Sigmoid colon (tissue), 7 donors: ENCODE measurements around the gene TLR9. TPM values are rescaled to one million over a fixed set of nuclear protein-coding genes. Genes with fewer than 3 reads are reported as not detected.

Experiments used
- DNase-seq: peaks from one replicate; pipeline ENCODE4 v3.0.0-alpha.2; 2019
- H3K27ac ChIP-seq, 4 donors: fragments of 200-600 bp; sonication (generic); one replicate each; pipeline ENCODE4 v1.5.1; 2016 to 2019; ENCODE audit warnings: mild to moderate bottlenecking in 1 of 4
- H3K27me3 ChIP-seq, 3 donors: fragments of 200-600 bp; sonication (generic); one replicate each; pipeline ENCODE4 v1.5.1; 2019; ENCODE audit warnings: mild to moderate bottlenecking in 1 of 3
- H3K36me3 ChIP-seq, 4 donors: fragments of 200-600 bp; sonication (generic); one replicate each; pipeline ENCODE4 v1.5.1; 2016 to 2019
- H3K4me1 ChIP-seq, 4 donors: fragments of 200-600 bp; sonication (generic); one replicate each; pipeline ENCODE4 v1.5.1; 2017 to 2019
- H3K4me3 ChIP-seq, 4 donors: fragments of 200-600 bp; sonication (generic); one replicate each; pipeline ENCODE4 v1.5.1; 2017 to 2019; ENCODE audit warnings: mild to moderate bottlenecking in 2 of 4, moderate library complexity in 1 of 4
- H3K9me3 ChIP-seq, 4 donors: fragments of 200-600 bp in 3 of 4; sonication (generic) in 3 of 4; one replicate each; pipeline versions ENCODE4 v1.5.1 to v1.6.1; 2013 to 2019
- CTCF ChIP-seq, 4 experiments: fragments of 450-650 bp in 3 of 4; fragments of 200-600 bp in 1 of 4; IDR thresholded peaks; one replicate each; pipeline ENCODE4 v1.5.1; 2016 to 2019; ENCODE audit warnings: antibody characterized with exemption in 4 of 4, mild to moderate bottlenecking in 3 of 4, moderate library complexity in 2 of 4
- EP300 ChIP-seq, 4 donors: sonication (generic); formaldehyde crosslinking; IDR thresholded peaks; one replicate each; pipeline ENCODE4 v1.6.1; 2017; ENCODE audit warnings: antibody characterized with exemption in 4 of 4
- POLR2A ChIP-seq, 2 donors: fragments of 450-650 bp; IDR thresholded peaks; one replicate each; pipeline ENCODE4 v1.6.1; 2016; ENCODE audit warnings: antibody characterized with exemption in 2 of 2, mild to moderate bottlenecking in 2 of 2, moderate library complexity in 2 of 2
- POLR2AphosphoS5 ChIP-seq, 4 donors: sonication (generic); formaldehyde crosslinking; IDR thresholded peaks; one replicate each; pipeline ENCODE4 v1.6.1; 2017; ENCODE audit warnings: antibody characterized with exemption in 4 of 4
- WGBS, 2 donors: extraction: QIAGEN DNeasy Blood & Tissue Kit; methylation state at CpG; one replicate each; pipeline ENCODE4 v1.1.7; 2013; 5-methylcytosine and 5-hydroxymethylcytosine counted together
- intact Hi-C: fragments of 100-400 bp; cut with DNase I; formaldehyde crosslinking; loops from one replicate; pipeline ENCODE4 v1.15.1; 2023
- polyA plus RNA-seq, 3 donors: library from polyadenylated mRNA; stranded (reverse); fragments of 200-250 nt; gene quantifications; one replicate each; pipeline ENCODE4 v1.2.3, GENCODE V29; 2013
- total RNA-seq, 4 donors: library from RNA; depleted of rRNA; stranded (reverse); fragments of >200 nt; gene quantifications; one replicate each; pipeline ENCODE4 v1.1.0, GENCODE V29; 2016
- donor health status: healthy with polysubstance abuse.
- donor health status: Bipolar disorder and iron deficiency.
- donor health status: healthy.

Gene TLR9
- total and polyA plus RNA-seq, 7 donors = 0.54 to 0.98 (median 0.55) TPM; not detected in 4

GRCh38 chr3:52236424-52236886, 11.0 kb upstream of the TLR9 start:
- intact Hi-C loops = no loop called here
- H3K4me1 ChIP-seq = peaks cover 0 to 82% (median 67%) of the 10 kb centered on the region in 4 donors
- no peak for DNase-seq

GRCh38 chr3:52234516-52235447, 9.3 kb upstream of the TLR9 start:
- Histone ChIP-seq H3K4me1 (peaks cover 0 to 74% (median 58%) of the 10 kb centered on the region in 4 donors), H3K36me3 (peaks cover 12 to 46% (median 25%) of the 10 kb centered on the region in 4 donors), H3K4me3 (no peak overlapping the region), H3K9me3 (no peaks in the 10 kb centered on the region), H3K27ac (peak overlapping the region in 1 of 4 donors; percentile 21), H3K27me3 (no peaks in the 10 kb centered on the region)
- intact Hi-C loops = no loop called here
- TF ChIP-seq EP300 (IDR thresholded peaks at IDR 0.05) (no peak), POLR2AphosphoS5 (IDR thresholded peaks at IDR 0.05) (no peak), CTCF (IDR thresholded peaks at IDR 0.05) (no peak), POLR2A (IDR thresholded peaks at IDR 0.05) (no peak)
- WGBS, 2 donors = 91% methylated on average over 15 of the region's 15 CpGs
- no peak for DNase-seq

More at GRCh38 chr3:52236424-52236886, 11.0 kb upstream of the TLR9 start:
- Histone ChIP-seq H3K27ac (peak overlapping the region; percentile 93 to 97 (median 94)), H3K9me3 (no peaks in the 10 kb centered on the region), H3K4me3 (no peak overlapping the region), H3K36me3 (peaks cover 0 to 30% (median 9%) of the 10 kb centered on the region in 4 donors), H3K27me3 (no peaks in the 10 kb centered on the region)
- 85 to 87% methylated on average over 5 of the region's 5 CpGs for WGBS, 2 donors
- no peak for TF ChIP-seq CTCF (IDR thresholded peaks at IDR 0.05)
- TF ChIP-seq POLR2A (IDR thresholded peaks at IDR 0.05) = no peak
- TF ChIP-seq POLR2AphosphoS5 (IDR thresholded peaks at IDR 0.05) = no peak
- no peak for TF ChIP-seq EP300 (IDR thresholded peaks at IDR 0.05)

- TF ChIP-seq CTCF (IDR thresholded peaks at IDR 0.05) (no peak), POLR2A (IDR thresholded peaks at IDR 0.05) (no peak), EP300 (IDR thresholded peaks at IDR 0.05) (no peak), POLR2AphosphoS5 (IDR thresholded peaks at IDR 0.05) (no peak)
- no peak overlapping the region for H3K4me3 ChIP-seq
- H3K27me3 ChIP-seq = no peaks in the 10 kb centered on the region
- peaks cover 0 to 70% (median 54%) of the 10 kb centered on the region in 4 donors for H3K4me1 ChIP-seq
- 86 to 92% methylated on average over 3 of the region's 3 CpGs for WGBS, 2 donors
- no peak for DNase-seq
- no peaks in the 10 kb centered on the region for H3K9me3 ChIP-seq
- peak overlapping the region in 1 of 4 donors; percentile 21 for H3K27ac ChIP-seq
- peaks cover 20 to 55% (median 33%) of the 10 kb centered on the region in 4 donors for H3K36me3 ChIP-seq
- intact Hi-C loops = no loop called here
Observed at GRCh38 chr3:52233968-52234367, 8.5 kb upstream of the TLR9 start.

- H3K36me3 ChIP-seq = peaks cover 26 to 63% (median 40%) of the 10 kb centered on the region in 4 donors
- no peak for DNase-seq
- H3K27ac ChIP-seq = peak overlapping the region in 1 of 4 donors; percentile 21
- H3K4me3 ChIP-seq = no peak overlapping the region
- intact Hi-C loops = no loop called here
- TF ChIP-seq CTCF (IDR thresholded peaks at IDR 0.05) = no peak
- no peak for TF ChIP-seq POLR2AphosphoS5 (IDR thresholded peaks at IDR 0.05)
- no peak for TF ChIP-seq POLR2A (IDR thresholded peaks at IDR 0.05)
- TF ChIP-seq EP300 (IDR thresholded peaks at IDR 0.05) = no peak
- peaks cover 0 to 65% (median 50%) of the 10 kb centered on the region in 4 donors for H3K4me1 ChIP-seq
- no peaks in the 10 kb centered on the region for H3K27me3 ChIP-seq
- H3K9me3 ChIP-seq = no peaks in the 10 kb centered on the region
- 92 to 94% methylated on average over 5 of the region's 5 CpGs for WGBS, 2 donors
Observed at GRCh38 chr3:52233108-52233591, 7.7 kb upstream of the TLR9 start.
